H1 (cell line): ENCODE results near the gene LINC01488. TPM values are rescaled to one million over a fixed set of nuclear protein-coding genes. Genes with fewer than 3 reads are reported as not detected.

Source experiments
- BRCA1 ChIP-seq: IDR thresholded peaks from 2 replicates; pipeline ENCODE4 v1.6.1; 2012; ENCODE audit warnings: low read depth, low read length, improper control_type of control experiment
- CREB1 ChIP-seq: IDR thresholded peaks from 2 replicates; pipeline ENCODE4 v1.6.1; 2012; ENCODE audit warnings: inconsistent platforms
- HDAC2 ChIP-seq, 2 experiments: fragments of 300-600 bp in 1 of 2; sonication (generic) in 1 of 2; IDR thresholded peaks; 2 replicates each; pipeline ENCODE4 v1.6.1; 2011 to 2012; ENCODE audit warnings: low read depth in 2 of 2, low read length in 2 of 2, mild to moderate bottlenecking in 2 of 2, moderate library complexity in 2 of 2, borderline replicate concordance in 1 of 2, inconsistent platforms in 1 of 2
- NRF1 ChIP-seq: IDR thresholded peaks from 2 replicates; pipeline ENCODE4 v1.6.1; 2011; ENCODE audit warnings: mild to moderate bottlenecking, low read depth, low read length, improper control_type of control experiment
- SIN3A ChIP-seq, 2 experiments: IDR thresholded peaks in 1 of 2; conservative IDR thresholded peaks in 1 of 2; 2 replicates each; pipeline ENCODE4 v1.6.1; 2011 to 2012; ENCODE audit warnings: low read length in 2 of 2, improper control_type of control experiment in 1 of 2, low read depth in 1 of 2, mild to moderate bottlenecking in 1 of 2
- ZNF274 ChIP-seq: IDR thresholded peaks from 2 replicates; pipeline ENCODE4 v1.7.0; 2012; ENCODE audit warnings: low read length, borderline replicate concordance; ENCODE audit errors: extremely low read depth
- polyA plus RNA-seq, 7 experiments: library from polyadenylated mRNA; depleted of rRNA in 3 of 7; stranded (reverse) in 5 of 7; unstranded in 2 of 7; fragments of >200 nt in 5 of 7; fragments of 200-250 nt in 2 of 7; gene quantifications; 1 replicate in 5 of 7; 2 replicates in 1 of 7; 4 replicates in 1 of 7; pipeline versions ENCODE4 v1.2.1 to v1.2.3, GENCODE V29; 2011 to 2013; ENCODE audit warnings: missing spikeins in 2 of 7, mixed read lengths in 2 of 7
- total RNA-seq: library from RNA; stranded (reverse); fragmentation: NEBNext Ultra II Directional; extraction: Animal tissue kit (Norgen Biotek cat#: 25700); gene quantifications from 2 replicates; pipeline ENCODE4 v1.2.1, GENCODE V29; 2021
- TF ChIP-seq, protein P1 (sequence below): fragments of 300-600 bp; sonication (generic); IDR thresholded peaks from 2 replicates; pipeline ENCODE4 v1.7.1; 2012; ENCODE audit warnings: low read length, moderate library complexity, mild to moderate bottlenecking, inconsistent platforms; ENCODE audit not compliant: insufficient replicate concordance
- TF ChIP-seq, protein P2 (sequence below): IDR thresholded peaks from 2 replicates; pipeline ENCODE4 v1.6.1; 2012; ENCODE audit warnings: low read length, inconsistent platforms

The LINC01488 gene
- total and polyA plus RNA-seq, 2 of the 8 experiments (the other 6 are each of a cell fraction or from before 2014, with no cell fraction given) = not detected

DNA sequence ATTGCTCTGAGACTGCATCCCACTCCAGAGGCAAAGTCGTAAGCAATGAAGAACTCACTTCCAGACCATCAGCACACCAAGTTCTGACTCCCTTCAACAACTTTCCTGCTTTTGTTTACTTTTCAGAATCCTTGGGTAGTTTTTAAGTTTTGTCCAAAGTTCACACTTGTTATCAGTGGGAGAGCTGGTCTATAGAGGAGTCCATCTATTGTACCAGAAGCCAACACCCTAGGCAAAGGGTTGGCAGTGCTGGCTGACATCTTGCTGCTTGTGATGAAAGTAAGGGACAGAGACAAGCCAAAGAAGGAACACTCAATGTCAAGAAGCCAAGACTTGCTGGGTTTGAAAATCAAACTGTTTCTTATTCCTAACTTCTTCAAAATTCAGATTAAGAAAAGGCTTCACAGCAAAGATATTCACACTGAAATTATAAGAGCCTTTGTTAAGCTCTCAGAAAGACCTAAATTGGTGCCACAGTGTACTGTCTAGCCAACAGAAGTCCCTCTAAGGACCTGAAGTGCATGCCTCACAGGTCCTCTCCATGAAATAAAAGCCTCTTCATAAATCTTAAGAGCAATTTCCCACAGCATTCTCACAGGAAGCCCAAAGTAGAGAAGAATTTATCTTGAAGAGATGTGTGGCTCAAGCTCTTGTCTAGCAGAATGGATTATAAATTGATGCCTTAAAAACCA lies 21.5 kb upstream of the LINC01488 start (continued):
- TF ChIP-seq, protein P1, sequence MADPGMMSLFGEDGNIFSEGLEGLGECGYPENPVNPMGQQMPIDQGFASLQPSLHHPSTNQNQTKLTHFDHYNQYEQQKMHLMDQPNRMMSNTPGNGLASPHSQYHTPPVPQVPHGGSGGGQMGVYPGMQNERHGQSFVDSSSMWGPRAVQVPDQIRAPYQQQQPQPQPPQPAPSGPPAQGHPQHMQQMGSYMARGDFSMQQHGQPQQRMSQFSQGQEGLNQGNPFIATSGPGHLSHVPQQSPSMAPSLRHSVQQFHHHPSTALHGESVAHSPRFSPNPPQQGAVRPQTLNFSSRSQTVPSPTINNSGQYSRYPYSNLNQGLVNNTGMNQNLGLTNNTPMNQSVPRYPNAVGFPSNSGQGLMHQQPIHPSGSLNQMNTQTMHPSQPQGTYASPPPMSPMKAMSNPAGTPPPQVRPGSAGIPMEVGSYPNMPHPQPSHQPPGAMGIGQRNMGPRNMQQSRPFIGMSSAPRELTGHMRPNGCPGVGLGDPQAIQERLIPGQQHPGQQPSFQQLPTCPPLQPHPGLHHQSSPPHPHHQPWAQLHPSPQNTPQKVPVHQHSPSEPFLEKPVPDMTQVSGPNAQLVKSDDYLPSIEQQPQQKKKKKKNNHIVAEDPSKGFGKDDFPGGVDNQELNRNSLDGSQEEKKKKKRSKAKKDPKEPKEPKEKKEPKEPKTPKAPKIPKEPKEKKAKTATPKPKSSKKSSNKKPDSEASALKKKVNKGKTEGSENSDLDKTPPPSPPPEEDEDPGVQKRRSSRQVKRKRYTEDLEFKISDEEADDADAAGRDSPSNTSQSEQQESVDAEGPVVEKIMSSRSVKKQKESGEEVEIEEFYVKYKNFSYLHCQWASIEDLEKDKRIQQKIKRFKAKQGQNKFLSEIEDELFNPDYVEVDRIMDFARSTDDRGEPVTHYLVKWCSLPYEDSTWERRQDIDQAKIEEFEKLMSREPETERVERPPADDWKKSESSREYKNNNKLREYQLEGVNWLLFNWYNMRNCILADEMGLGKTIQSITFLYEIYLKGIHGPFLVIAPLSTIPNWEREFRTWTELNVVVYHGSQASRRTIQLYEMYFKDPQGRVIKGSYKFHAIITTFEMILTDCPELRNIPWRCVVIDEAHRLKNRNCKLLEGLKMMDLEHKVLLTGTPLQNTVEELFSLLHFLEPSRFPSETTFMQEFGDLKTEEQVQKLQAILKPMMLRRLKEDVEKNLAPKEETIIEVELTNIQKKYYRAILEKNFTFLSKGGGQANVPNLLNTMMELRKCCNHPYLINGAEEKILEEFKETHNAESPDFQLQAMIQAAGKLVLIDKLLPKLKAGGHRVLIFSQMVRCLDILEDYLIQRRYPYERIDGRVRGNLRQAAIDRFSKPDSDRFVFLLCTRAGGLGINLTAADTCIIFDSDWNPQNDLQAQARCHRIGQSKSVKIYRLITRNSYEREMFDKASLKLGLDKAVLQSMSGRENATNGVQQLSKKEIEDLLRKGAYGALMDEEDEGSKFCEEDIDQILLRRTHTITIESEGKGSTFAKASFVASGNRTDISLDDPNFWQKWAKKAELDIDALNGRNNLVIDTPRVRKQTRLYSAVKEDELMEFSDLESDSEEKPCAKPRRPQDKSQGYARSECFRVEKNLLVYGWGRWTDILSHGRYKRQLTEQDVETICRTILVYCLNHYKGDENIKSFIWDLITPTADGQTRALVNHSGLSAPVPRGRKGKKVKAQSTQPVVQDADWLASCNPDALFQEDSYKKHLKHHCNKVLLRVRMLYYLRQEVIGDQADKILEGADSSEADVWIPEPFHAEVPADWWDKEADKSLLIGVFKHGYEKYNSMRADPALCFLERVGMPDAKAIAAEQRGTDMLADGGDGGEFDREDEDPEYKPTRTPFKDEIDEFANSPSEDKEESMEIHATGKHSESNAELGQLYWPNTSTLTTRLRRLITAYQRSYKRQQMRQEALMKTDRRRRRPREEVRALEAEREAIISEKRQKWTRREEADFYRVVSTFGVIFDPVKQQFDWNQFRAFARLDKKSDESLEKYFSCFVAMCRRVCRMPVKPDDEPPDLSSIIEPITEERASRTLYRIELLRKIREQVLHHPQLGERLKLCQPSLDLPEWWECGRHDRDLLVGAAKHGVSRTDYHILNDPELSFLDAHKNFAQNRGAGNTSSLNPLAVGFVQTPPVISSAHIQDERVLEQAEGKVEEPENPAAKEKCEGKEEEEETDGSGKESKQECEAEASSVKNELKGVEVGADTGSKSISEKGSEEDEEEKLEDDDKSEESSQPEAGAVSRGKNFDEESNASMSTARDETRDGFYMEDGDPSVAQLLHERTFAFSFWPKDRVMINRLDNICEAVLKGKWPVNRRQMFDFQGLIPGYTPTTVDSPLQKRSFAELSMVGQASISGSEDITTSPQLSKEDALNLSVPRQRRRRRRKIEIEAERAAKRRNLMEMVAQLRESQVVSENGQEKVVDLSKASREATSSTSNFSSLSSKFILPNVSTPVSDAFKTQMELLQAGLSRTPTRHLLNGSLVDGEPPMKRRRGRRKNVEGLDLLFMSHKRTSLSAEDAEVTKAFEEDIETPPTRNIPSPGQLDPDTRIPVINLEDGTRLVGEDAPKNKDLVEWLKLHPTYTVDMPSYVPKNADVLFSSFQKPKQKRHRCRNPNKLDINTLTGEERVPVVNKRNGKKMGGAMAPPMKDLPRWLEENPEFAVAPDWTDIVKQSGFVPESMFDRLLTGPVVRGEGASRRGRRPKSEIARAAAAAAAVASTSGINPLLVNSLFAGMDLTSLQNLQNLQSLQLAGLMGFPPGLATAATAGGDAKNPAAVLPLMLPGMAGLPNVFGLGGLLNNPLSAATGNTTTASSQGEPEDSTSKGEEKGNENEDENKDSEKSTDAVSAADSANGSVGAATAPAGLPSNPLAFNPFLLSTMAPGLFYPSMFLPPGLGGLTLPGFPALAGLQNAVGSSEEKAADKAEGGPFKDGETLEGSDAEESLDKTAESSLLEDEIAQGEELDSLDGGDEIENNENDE = no peak
- TF ChIP-seq HDAC2 (IDR thresholded peaks at IDR 0.05; ENCODE audit: borderline replicate concordance in 1 of 2, low read depth in 2 of 2, low read length in 2 of 2) (no peak), BRCA1 (no peak), CREB1 (no peak), NRF1 (no peak), SIN3A (conservative IDR thresholded peaks at IDR 0.05 in 1 of 2, IDR thresholded peaks at IDR 0.05 in 1 of 2; ENCODE audit: low read depth in 1 of 2, low read length in 2 of 2) (no peak), ZNF274 (no peak)
- TF ChIP-seq, protein P2, sequence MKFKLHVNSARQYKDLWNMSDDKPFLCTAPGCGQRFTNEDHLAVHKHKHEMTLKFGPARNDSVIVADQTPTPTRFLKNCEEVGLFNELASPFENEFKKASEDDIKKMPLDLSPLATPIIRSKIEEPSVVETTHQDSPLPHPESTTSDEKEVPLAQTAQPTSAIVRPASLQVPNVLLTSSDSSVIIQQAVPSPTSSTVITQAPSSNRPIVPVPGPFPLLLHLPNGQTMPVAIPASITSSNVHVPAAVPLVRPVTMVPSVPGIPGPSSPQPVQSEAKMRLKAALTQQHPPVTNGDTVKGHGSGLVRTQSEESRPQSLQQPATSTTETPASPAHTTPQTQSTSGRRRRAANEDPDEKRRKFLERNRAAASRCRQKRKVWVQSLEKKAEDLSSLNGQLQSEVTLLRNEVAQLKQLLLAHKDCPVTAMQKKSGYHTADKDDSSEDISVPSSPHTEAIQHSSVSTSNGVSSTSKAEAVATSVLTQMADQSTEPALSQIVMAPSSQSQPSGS = no peak
